Activated CD4-positive, alpha-beta memory T cell treated with anti-CD3 and anti-CD28 coated beads for 36 hours (primary cell): Measurements from ENCODE around the gene TXNDC5. TPM values are rescaled to one million over a fixed set of nuclear protein-coding genes. Genes with fewer than 3 reads are reported as not detected.
A peak's percentile ranks its signal among the peaks of the same experiment; 100 is the strongest.

Experiments used
- CTCF ChIA-PET: fragments of 350-600 bp; sonication (Branson Sonifier 250); formaldehyde crosslinking; loops from one replicate; lab custom pipeline; 2021; ENCODE audit warnings: antibody characterized with exemption, inconsistent platforms; lab: Charles Lee
- POLR2A ChIA-PET: fragments of 350-600 bp; sonication (Branson Sonifier 250); formaldehyde crosslinking; loops from one replicate; lab custom pipeline; 2021; ENCODE audit warnings: antibody characterized with exemption; lab: Charles Lee
- DNase-seq: peaks from one replicate; pipeline ENCODE4 v3.0.0-alpha.2; 2020
- H3K27ac Mint-ChIP-seq: one replicate; pipeline ENCODE4 v1.8.0; 2021; ENCODE audit warnings: mixed read lengths
- H3K27me3 Mint-ChIP-seq: one replicate; pipeline ENCODE4 v1.8.0; 2021; ENCODE audit warnings: mixed read lengths
- H3K36me3 Mint-ChIP-seq: one replicate; pipeline ENCODE4 v1.8.0; 2021; ENCODE audit warnings: mixed read lengths
- H3K4me1 Mint-ChIP-seq: one replicate; pipeline ENCODE4 v1.8.0; 2021; ENCODE audit warnings: low read depth, mixed read lengths
- H3K4me3 Mint-ChIP-seq: one replicate; pipeline ENCODE4 v1.8.0; 2021; ENCODE audit warnings: mild to moderate bottlenecking, mixed read lengths
- H3K9me3 Mint-ChIP-seq: one replicate; pipeline ENCODE4 v1.8.0; 2021; ENCODE audit warnings: mixed read lengths
- intact Hi-C: fragments of 100-400 bp; cut with micrococcal nuclease; formaldehyde crosslinking; loops from one replicate; pipeline ENCODE4 v1.15.1; 2023
- total RNA-seq, 2 experiments: library from RNA; stranded (reverse); gene quantifications; one replicate each; pipeline ENCODE4 v1.2.3, GENCODE V29; 2021

The TXNDC5 gene
- total RNA-seq: 10 to 100 TPM; 59.6 to 64.5 TPM

GRCh38 chr6:7910654-7911344 lies at the start of gene TXNDC5:
Gene TXNDC5, minus strand, starts transcription at chr6:7910788. Its CDS starts 12 bp downstream, at chr6:7910776.
- intact Hi-C loops: loop anchor here (2.0 to 5.0 kb wide), 3 partner anchors 154 to 192 kb away; partner anchors contain the start of genes BLOC1S5, BMP6 and EEF1E1
- ChIA-PET POLR2A (interaction anchor here (0.6 to 1.9 kb wide), 5 partner anchors 96 to 206 kb away, joined by 3 to 5 read pairs (median 4); partner anchors contain the start of gene EEF1E1), CTCF (no interaction called here)
- H3K27ac Mint-ChIP-seq: no peak within 1 kb of the TSS
- no peaks in the 10 kb centered on the region for H3K36me3 Mint-ChIP-seq
- H3K4me3 Mint-ChIP-seq: peak within 1 kb of the TSS; percentile 77
- no peaks in the 10 kb centered on the region for H3K9me3 Mint-ChIP-seq
- peaks cover 18% of the 10 kb centered on the region for H3K4me1 Mint-ChIP-seq
- peaks cover 1% of the 10 kb centered on the region for H3K27me3 Mint-ChIP-seq
- peak; percentile 77 for DNase-seq

- peaks cover 1% of the 10 kb centered on the region for H3K36me3 Mint-ChIP-seq
- no peak overlapping the region for H3K4me3 Mint-ChIP-seq
- DNase-seq: no peak
- peaks cover 7% of the 10 kb centered on the region for H3K27me3 Mint-ChIP-seq
- H3K4me1 Mint-ChIP-seq: peaks cover 9% of the 10 kb centered on the region
- H3K27ac Mint-ChIP-seq: no peak overlapping the region
- peaks cover under 1% of the 10 kb centered on the region for H3K9me3 Mint-ChIP-seq
- intact Hi-C loops: no loop called here
- ChIA-PET POLR2A (no interaction called here), CTCF (no interaction called here)
These were observed 49.6 kb upstream of the TXNDC5 start for GRCh38 chr6:7960141-7960540.

- no peak overlapping the region for H3K4me3 Mint-ChIP-seq
- H3K4me1 Mint-ChIP-seq: peaks cover 9% of the 10 kb centered on the region
- ChIA-PET CTCF (no interaction called here), POLR2A (no interaction called here)
- H3K27me3 Mint-ChIP-seq: peaks cover 5% of the 10 kb centered on the region
- peaks cover 1% of the 10 kb centered on the region for H3K36me3 Mint-ChIP-seq
- H3K27ac Mint-ChIP-seq: no peak overlapping the region
- DNase-seq: no peak
- intact Hi-C loops: no loop called here
- H3K9me3 Mint-ChIP-seq: no peaks in the 10 kb centered on the region
These were observed 48.9 kb upstream of the TXNDC5 start for GRCh38 chr6:7959453-7959852.

- no peaks in the 10 kb centered on the region for H3K9me3 Mint-ChIP-seq
- H3K27ac Mint-ChIP-seq: no peak overlapping the region
- POLR2A ChIA-PET: no interaction called here
These were observed 47.9 kb upstream of the TXNDC5 start for GRCh38 chr6:7958464-7958863.

GRCh38 chr6:7956257-7956656 lies 45.7 kb upstream of the TXNDC5 start:
- no peak for DNase-seq
- Mint-ChIP-seq H3K27me3 (peaks cover 7% of the 10 kb centered on the region), H3K36me3 (no peaks in the 10 kb centered on the region), H3K27ac (no peak overlapping the region), H3K4me3 (no peak overlapping the region), H3K9me3 (no peaks in the 10 kb centered on the region), H3K4me1 (no peaks in the 10 kb centered on the region)
- ChIA-PET CTCF (no interaction called here), POLR2A (no interaction called here)
- intact Hi-C loops: no loop called here

More at GRCh38 chr6:7958464-7958863, 47.9 kb upstream of the TXNDC5 start:
- H3K4me1 Mint-ChIP-seq: peaks cover 7% of the 10 kb centered on the region
- CTCF ChIA-PET: no interaction called here
- H3K4me3 Mint-ChIP-seq: no peak overlapping the region
- no peak for DNase-seq
- intact Hi-C loops: no loop called here
- H3K36me3 Mint-ChIP-seq: no peaks in the 10 kb centered on the region
- H3K27me3 Mint-ChIP-seq: peaks cover 1% of the 10 kb centered on the region

GRCh38 chr6:7954477-7955200 lies 44.1 kb upstream of the TXNDC5 start:
- no peaks in the 10 kb centered on the region for H3K4me1 Mint-ChIP-seq
- no peak for DNase-seq
- no peak overlapping the region for H3K4me3 Mint-ChIP-seq
- no peaks in the 10 kb centered on the region for H3K36me3 Mint-ChIP-seq
- H3K9me3 Mint-ChIP-seq: no peaks in the 10 kb centered on the region
- ChIA-PET POLR2A (no interaction called here), CTCF (no interaction called here)
- intact Hi-C loops: no loop called here
- no peak overlapping the region for H3K27ac Mint-ChIP-seq
- peaks cover 8% of the 10 kb centered on the region for H3K27me3 Mint-ChIP-seq

- ChIA-PET POLR2A (no interaction called here), CTCF (interaction anchor here (0.7 kb wide), 1 partner anchor 105 kb away, joined by 4 read pairs; no protein-coding TSS in a partner anchor)
- Mint-ChIP-seq H3K4me3 (no peak overlapping the region), H3K36me3 (peaks cover 4% of the 10 kb centered on the region), H3K27me3 (peaks cover 13% of the 10 kb centered on the region), H3K9me3 (peaks cover 5% of the 10 kb centered on the region), H3K4me1 (no peaks in the 10 kb centered on the region), H3K27ac (no peak overlapping the region)
- DNase-seq: no peak
- intact Hi-C loops: no loop called here
These were observed 43.2 kb upstream of the TXNDC5 start for GRCh38 chr6:7953753-7954152.

GRCh38 chr6:7939864-7940228 lies 29.3 kb upstream of the TXNDC5 start:
- no peak for DNase-seq
- H3K9me3 Mint-ChIP-seq: no peaks in the 10 kb centered on the region
- no peak overlapping the region for H3K4me3 Mint-ChIP-seq
- no peaks in the 10 kb centered on the region for H3K36me3 Mint-ChIP-seq
- H3K27ac Mint-ChIP-seq: no peak overlapping the region
- intact Hi-C loops: no loop called here
- ChIA-PET CTCF (interaction anchor here (0.6 to 1.2 kb wide), 2 partner anchors 53 to 422 kb away, joined by 5 to 6 read pairs; no protein-coding TSS in a partner anchor), POLR2A (no interaction called here)
- no peaks in the 10 kb centered on the region for H3K4me1 Mint-ChIP-seq
- peaks cover 12% of the 10 kb centered on the region for H3K27me3 Mint-ChIP-seq

GRCh38 chr6:7939184-7939863 lies 28.7 kb upstream of the TXNDC5 start:
- H3K4me3 Mint-ChIP-seq: no peak overlapping the region
- ChIA-PET POLR2A (no interaction called here), CTCF (interaction anchor here (0.6 to 1.2 kb wide), 2 partner anchors 53 to 421 kb away, joined by 5 to 6 read pairs; no protein-coding TSS in a partner anchor)
- intact Hi-C loops: no loop called here
- peaks cover 12% of the 10 kb centered on the region for H3K27me3 Mint-ChIP-seq
- no peak for DNase-seq
- H3K4me1 Mint-ChIP-seq: no peaks in the 10 kb centered on the region
- no peaks in the 10 kb centered on the region for H3K9me3 Mint-ChIP-seq
- no peaks in the 10 kb centered on the region for H3K36me3 Mint-ChIP-seq
- H3K27ac Mint-ChIP-seq: no peak overlapping the region

GRCh38 chr6:7938562-7939183 lies 28.1 kb upstream of the TXNDC5 start:
- ChIA-PET POLR2A (no interaction called here), CTCF (no interaction called here)
- peaks cover 12% of the 10 kb centered on the region for H3K27me3 Mint-ChIP-seq
- H3K4me1 Mint-ChIP-seq: no peaks in the 10 kb centered on the region
- intact Hi-C loops: no loop called here
- H3K27ac Mint-ChIP-seq: no peak overlapping the region
- H3K36me3 Mint-ChIP-seq: no peaks in the 10 kb centered on the region
- no peak for DNase-seq
- no peaks in the 10 kb centered on the region for H3K9me3 Mint-ChIP-seq
- H3K4me3 Mint-ChIP-seq: no peak overlapping the region

GRCh38 chr6:7933794-7934193 lies 23.2 kb upstream of the TXNDC5 start:
- Mint-ChIP-seq H3K36me3 (no peaks in the 10 kb centered on the region), H3K9me3 (no peaks in the 10 kb centered on the region), H3K27me3 (peaks cover 8% of the 10 kb centered on the region), H3K27ac (no peak overlapping the region), H3K4me3 (no peak overlapping the region), H3K4me1 (no peaks in the 10 kb centered on the region)
- ChIA-PET CTCF (interaction anchor here (0.7 kb wide), 2 partner anchors 80 to 146 kb away, joined by 3 to 5 read pairs; no protein-coding TSS in a partner anchor), POLR2A (interaction anchor here (0.6 kb wide), 1 partner anchor 162 kb away, joined by 3 read pairs; no protein-coding TSS in a partner anchor)
- intact Hi-C loops: no loop called here
- DNase-seq: no peak
